ENCODE results near the gene FBXO28.
"Not testable (repeated sequence)": the region's sequence is repeated elsewhere in the genome, so short reads cannot be mapped to it uniquely, and the experiment has no call there.

FBXO28 gene, protein sequence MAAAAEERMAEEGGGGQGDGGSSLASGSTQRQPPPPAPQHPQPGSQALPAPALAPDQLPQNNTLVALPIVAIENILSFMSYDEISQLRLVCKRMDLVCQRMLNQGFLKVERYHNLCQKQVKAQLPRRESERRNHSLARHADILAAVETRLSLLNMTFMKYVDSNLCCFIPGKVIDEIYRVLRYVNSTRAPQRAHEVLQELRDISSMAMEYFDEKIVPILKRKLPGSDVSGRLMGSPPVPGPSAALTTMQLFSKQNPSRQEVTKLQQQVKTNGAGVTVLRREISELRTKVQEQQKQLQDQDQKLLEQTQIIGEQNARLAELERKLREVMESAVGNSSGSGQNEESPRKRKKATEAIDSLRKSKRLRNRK

GRCh38 chr1:224113918-224114786 is at the start of gene FBXO28:
FBXO28 (plus strand) TSS chr1:224114111; CDS start chr1:224114130, 19 bp downstream.
- peak; percentile 93 for DNase-seq

GRCh38 chr1:224064150-224064549 is 49.8 kb upstream of the FBXO28 start:
- DNase-seq: no peak

DNA sequence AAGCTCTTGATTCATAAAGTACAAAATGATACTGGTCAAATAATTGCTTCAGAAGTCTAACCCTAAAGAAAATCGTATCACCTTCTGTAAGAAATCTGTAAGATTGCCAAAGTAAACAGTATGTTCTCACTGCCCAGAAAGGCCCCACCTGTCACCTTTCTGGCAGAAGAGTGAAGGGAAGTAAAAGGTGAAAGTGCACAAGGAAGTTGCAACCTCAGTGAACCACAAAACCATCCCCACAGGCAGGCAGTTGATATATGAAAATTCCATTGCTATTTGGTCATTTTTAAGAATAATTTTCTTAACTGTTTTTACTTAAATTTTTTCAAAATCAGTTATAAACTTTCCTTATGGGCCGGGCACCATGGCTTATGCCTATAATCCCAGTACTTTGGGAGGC is 48.5 kb upstream of the FBXO28 start:
- no peak for DNase-seq

- DNase-seq: no peak
Observed at GRCh38 chr1:224067207-224067606, 46.7 kb upstream of the FBXO28 start.

DNA sequence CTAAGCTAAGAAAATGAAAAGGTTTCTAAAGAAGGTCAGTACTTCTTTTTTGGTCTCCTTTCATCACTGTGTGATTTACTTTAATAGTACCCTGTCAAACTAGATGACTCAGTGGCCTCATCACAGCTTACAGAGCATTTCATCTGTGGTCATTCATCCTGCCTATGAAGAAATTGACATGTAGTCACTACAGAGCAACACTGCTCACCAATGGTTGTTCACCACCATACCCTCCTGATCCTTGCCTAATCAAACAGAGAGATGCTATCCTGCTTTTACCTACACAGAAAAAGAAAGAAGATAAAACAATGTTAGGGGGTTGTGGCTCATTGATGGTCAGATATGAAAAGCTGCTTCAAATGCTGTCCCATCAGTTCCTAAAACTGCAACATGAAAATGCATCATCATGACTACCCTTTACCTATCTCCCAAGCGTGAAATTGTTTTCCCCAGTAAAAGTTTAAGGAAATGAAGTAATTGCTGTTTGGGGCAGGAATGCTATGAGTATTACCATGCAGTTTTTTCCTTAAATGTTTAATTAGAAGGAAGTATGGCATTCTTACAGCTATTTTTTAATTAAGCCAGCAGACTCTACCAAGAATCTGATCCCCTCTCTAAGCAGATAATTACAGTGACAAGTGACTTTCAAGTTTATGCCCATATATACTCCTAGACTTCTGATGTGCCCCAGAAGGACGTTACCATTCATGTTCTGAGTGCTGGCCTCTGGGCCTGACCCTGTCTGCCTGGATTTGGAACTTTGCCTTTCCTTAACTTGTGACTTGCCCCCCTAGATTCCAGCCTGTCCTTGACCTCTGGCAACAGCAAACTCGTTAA is 46.1 kb upstream of the FBXO28 start:
- no peak for DNase-seq

- no peak for DNase-seq
Observed at GRCh38 chr1:224068458-224069072, 45.3 kb upstream of the FBXO28 start.

DNA sequence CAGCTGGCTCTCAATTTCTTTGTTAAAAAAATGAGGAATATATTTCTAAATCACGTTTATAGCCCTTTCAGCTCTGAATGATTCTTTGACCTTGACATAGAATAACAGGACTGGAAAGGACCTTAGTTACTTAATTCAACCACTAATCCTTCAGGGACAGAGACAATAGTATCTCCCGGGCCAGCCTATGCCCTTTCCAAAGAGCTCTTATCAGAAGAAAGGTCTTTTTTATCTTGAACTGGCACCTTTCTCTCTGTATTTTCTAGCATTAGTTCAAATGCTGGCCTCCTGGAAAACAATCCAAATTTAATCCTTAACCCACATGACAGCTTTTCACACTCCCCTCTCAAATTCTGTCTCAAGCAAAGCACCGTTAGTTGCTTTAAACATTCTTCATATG is 44.8 kb upstream of the FBXO28 start:
- no peak for DNase-seq

DNA sequence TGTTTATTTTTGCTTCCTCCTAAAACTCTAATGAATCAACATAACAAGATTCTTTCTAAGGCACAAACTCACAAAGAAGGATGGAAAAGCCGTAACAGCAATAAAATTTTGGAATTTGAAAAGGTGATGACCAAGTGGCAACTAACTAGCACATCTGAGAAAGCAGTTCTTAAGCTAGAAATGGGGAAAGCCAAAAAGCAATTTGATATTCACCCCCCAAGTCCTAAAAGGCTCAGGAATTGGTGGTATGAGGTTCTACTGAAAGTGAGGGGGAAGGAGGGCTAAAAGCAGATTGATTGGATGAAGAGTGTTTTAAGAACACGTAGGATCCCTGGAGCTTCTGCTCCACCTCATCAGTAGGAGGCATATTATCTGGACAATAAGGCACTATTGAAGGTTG is 43.4 kb upstream of the FBXO28 start:
- no peak for DNase-seq

- DNase-seq: no peak
Observed at GRCh38 chr1:224076407-224076806, 37.5 kb upstream of the FBXO28 start.

- DNase-seq: not testable (repeated sequence)
Observed at GRCh38 chr1:224079644-224080043, 34.3 kb upstream of the FBXO28 start.

- DNase-seq: no peak
Observed at GRCh38 chr1:224080115-224080774, 33.7 kb upstream of the FBXO28 start.

- no peak for DNase-seq
Observed at GRCh38 chr1:224081604-224082003, 32.3 kb upstream of the FBXO28 start.

GRCh38 chr1:224082146-224082545 is 31.8 kb upstream of the FBXO28 start:
- DNase-seq: no peak

DNA sequence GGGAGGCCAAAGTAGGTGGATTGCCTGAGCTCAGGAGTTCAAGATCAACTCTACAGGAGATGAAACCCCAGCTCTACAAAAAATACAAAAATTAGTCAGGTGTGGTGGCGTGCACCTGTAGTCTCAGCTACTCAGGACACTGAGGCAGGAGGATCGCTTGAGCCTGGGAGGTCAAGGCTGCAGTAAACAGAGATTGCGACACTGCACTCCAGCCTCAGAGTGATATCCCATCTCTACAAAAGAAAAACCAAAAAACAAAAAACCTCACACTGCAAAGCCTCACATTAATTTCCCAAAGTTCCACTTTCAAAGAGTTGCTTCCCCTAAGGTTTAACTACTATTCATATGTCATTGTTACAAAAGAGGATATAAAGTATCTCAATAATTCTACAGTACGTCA is 29.0 kb upstream of the FBXO28 start:
- no peak for DNase-seq

GRCh38 chr1:224085421-224086108 is 28.3 kb upstream of the FBXO28 start:
- no peak for DNase-seq

- DNase-seq: no peak
Observed at GRCh38 chr1:224087286-224087794, 26.6 kb upstream of the FBXO28 start.

DNA sequence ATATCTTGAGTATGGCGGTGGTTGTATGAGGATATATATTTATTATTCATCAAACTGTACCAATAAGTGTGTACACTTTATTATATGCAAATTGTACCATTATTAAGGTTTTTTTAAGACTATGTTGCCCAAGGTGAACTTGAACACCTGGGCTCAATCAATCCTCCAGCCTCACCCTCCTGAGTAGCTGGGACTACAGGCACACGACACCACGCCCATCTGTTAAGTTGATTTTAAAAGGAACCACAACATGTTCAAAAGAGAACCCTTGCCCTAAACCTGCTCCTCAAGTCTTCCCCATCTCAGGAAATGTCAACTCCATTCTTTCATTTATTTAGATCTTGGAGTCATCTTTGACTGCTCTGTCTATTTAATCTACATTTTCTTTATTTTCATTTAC is 24.3 kb upstream of the FBXO28 start:
- no peak for DNase-seq

GRCh38 chr1:224090116-224090515 is 23.8 kb upstream of the FBXO28 start:
- no peak for DNase-seq

GRCh38 chr1:224092111-224092510 is 21.8 kb upstream of the FBXO28 start:
- no peak for DNase-seq

- DNase-seq: no peak
Observed at GRCh38 chr1:224092601-224093000, 21.3 kb upstream of the FBXO28 start.

GRCh38 chr1:224095339-224095738 is 18.6 kb upstream of the FBXO28 start:
- DNase-seq: no peak
